Measurements from ENCODE around the gene EWSR1. TPM values are rescaled to one million over a fixed set of nuclear protein-coding genes. Genes with fewer than 3 reads are reported as not detected.

Gene EWSR1, protein sequence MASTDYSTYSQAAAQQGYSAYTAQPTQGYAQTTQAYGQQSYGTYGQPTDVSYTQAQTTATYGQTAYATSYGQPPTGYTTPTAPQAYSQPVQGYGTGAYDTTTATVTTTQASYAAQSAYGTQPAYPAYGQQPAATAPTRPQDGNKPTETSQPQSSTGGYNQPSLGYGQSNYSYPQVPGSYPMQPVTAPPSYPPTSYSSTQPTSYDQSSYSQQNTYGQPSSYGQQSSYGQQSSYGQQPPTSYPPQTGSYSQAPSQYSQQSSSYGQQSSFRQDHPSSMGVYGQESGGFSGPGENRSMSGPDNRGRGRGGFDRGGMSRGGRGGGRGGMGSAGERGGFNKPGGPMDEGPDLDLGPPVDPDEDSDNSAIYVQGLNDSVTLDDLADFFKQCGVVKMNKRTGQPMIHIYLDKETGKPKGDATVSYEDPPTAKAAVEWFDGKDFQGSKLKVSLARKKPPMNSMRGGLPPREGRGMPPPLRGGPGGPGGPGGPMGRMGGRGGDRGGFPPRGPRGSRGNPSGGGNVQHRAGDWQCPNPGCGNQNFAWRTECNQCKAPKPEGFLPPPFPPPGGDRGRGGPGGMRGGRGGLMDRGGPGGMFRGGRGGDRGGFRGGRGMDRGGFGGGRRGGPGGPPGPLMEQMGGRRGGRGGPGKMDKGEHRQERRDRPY
- total RNA-seq = 95.6 and 150 TPM in 2 replicates

DNA sequence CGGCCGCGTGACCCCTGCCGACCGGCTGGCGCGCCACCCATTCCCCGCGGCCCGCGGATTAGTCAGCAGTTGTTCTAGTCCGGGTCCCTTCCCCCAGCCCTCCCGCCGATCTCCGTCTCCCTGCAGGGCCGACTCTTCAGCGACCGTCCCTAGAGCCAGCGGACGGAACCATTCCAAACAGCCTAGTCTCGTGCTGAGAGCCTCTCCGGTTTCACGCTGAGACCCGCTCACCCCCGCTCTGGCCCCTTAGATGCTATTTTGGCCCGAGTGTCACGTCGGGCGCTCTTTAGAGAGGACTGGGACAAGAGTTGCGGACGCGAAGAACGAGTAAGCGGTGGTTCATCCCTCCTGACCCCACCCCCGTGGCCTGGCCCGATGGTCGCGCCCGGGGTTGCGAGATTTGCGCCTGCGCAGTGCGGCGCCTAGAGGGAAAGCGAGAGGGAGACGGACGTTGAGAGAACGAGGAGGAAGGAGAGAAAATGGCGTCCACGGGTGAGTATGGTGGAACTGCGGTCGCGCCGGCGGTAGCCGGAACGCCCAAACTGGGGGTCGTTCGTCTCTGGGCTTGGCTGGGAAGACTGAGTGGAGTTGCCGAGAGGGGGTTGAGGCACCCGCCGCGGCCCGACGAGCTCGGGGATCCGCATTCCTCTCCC is at the start of gene EWSR1, which contains the start of gene RHBDD3:
Gene EWSR1, plus strand, starts transcription at position 411 of the 653 bp plus-strand sequence. Its CDS starts 69 bp downstream, at position 480.
Gene RHBDD3, minus strand, starts transcription at position 124 of the 653 bp plus-strand sequence. CDS start 2,355 bp downstream, outside the sequence.

DNA sequence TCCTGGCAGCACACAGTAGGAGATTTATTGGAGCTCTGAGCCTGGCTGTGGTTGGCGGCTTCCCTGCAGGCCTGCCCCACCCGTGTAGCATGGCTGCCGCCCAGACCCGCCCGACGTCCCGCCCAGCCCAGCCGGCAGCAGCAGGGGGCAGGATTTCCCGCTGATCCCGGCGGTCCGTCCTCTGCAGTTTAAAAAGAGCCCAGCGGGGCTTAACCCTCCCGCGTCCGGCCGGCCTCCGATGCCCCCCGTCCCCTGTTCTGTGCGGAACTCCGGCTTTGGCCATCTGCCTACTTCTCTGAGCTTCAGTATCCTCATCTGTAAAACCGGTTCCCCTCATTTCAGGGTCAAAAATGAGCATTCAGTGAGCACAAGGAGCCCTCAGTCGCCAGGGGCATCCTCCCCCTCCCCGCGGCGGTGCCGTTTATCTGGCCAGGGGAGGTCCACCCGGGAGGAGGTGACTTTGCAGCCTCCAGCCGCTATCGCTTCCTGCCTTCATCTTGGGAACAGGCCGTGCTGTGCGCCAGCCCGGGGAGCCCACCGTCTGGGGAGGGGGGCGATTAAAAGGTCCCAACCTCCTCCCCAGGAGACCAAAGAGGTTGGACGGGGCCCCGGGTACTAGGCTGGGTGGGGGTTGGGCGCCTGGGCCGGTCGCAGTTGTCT is 38.2 kb downstream of the EWSR1 start, which contains the start of gene GAS2L1:
Gene GAS2L1, plus strand, starts transcription at position 476 of the 660 bp plus-strand sequence. CDS start 1,456 bp downstream, outside the sequence.

DNA sequence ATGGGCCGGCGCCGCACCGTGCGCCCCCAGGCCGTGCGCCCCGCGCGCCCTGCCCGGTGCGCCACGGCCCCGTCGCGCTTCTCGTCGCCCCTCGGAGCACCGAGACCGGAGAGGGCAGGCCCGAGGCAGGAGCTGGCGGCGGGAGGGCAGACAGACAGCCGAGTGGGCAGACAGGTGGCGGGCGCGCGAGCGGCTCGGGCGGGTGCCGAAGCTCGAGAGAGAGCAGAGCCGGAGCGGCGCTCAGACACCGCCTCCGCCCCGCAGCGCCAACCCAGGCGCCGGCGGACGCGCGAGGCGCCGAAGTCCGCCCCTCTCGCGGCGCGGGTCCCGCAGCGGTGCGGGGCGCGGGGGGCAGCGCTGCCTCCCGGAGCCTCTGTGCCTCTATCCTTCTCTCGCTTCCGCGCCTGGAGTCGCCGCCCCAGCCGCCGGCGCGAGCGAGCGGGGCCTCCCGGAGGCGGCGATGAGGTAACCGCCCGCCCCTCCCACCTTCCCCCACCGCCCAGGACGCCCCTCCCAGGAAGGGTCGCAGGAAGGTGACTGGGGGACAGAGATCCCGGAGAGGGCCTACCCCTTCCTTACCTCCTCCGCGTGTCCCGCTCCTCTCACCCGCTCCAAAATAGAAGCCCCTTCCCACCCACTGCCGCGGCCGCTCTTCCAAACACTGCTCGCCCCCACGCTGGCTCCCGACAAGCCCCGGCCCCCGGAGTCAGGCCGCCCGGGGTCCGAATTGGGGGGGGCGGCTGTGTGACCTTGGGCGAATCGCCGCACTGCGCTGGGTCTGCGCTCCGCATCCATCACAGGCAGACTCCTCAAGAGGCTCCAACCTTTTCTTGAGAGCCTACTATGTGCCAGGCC is 47.4 kb downstream of the EWSR1 start, which contains the start of gene RASL10A:
Gene RASL10A, minus strand, starts transcription at position 412 of the 855 bp plus-strand sequence. CDS start 451 bp downstream, outside the sequence.

Other genes with a start within 250 kb of the EWSR1 start
- gene C22orf31, start 206.4 kb upstream of the EWSR1 start, total RNA-seq = not detected in 2 replicates
- 3.4 and 4.2 TPM in 2 replicates for gene KREMEN1, start 195.2 kb upstream of the EWSR1 start, total RNA-seq
- gene EMID1, start 62.4 kb upstream of the EWSR1 start, total RNA-seq = not detected in 2 replicates
- 17.2 and 27.6 TPM in 2 replicates for gene RHBDD3, start 287 bp upstream of the EWSR1 start, total RNA-seq
- gene GAS2L1, start 38.4 kb downstream of the EWSR1 start, total RNA-seq = 7.4 and 17.1 TPM in 2 replicates
- not detected in 2 replicates for gene RASL10A, start 47.4 kb downstream of the EWSR1 start, total RNA-seq
- gene AP1B1, start 120.3 kb downstream of the EWSR1 start, total RNA-seq = 49.6 and 85.1 TPM in 2 replicates
- gene RFPL1, start 170.3 kb downstream of the EWSR1 start, total RNA-seq = not detected in 2 replicates
- gene NEFH, start 211.9 kb downstream of the EWSR1 start, total RNA-seq = 0.59 and 1.0 TPM in 2 replicates

Data from smooth muscle cell of the umbilical artery (primary cell).